Stimulated activated CD4-positive, alpha-beta T cell treated with anti-CD3 and anti-CD28 coated beads, Interleukin-1b, Interleukin-23, amount 100 ng/mL, for 1 hour (primary cell): ENCODE measurements around the gene PTPRK.

Experiments used
- DNase-seq, 2 donors: peaks; one replicate each; pipeline ENCODE4 v3.0.0-alpha.2; 2020; ENCODE audit warnings: low read depth in 2 of 2

Gene PTPRK

GRCh38 chr6:128284128-128284527 lies 236.3 kb downstream of the PTPRK start:
- no peak for DNase-seq

DNA sequence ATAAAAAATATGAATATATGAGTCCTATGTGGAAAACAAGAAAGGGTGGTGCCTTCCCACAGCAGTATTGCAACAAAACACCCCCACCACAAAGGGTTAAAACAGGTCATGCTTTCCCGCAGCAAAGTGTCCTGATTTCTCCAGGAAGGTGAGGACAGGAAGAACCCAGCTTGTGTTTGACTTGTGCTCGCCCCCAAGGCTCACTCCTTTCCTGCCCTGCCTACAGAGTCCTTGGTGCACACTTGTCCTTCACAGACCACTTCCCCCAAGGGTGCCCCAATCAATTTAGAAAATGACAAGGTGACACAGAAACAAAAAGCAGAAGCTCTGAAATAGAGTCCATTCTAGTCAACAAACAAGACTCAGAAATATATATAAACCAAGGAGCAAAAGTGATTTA lies 237.4 kb downstream of the PTPRK start:
- DNase-seq = no peak

DNA sequence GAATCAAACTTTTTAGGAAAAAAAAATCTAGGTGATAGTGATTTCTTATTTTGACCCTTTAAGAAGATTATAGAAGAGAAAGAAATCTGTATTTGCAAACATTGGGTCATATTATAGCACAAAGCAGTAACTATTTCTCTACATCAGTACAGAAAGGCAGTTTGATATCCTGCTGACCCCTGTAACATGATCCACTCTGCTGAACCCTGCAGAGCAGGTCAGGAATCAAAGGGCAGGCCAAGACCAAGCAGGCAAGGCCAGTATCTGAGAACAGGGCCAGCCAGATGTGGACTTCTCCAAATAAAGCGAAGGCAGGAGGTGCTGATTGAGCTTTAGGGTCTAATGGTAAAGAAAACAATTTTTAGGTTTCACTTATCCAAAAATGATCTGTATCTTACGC lies 239.4 kb downstream of the PTPRK start:
- DNase-seq = no peak

DNA sequence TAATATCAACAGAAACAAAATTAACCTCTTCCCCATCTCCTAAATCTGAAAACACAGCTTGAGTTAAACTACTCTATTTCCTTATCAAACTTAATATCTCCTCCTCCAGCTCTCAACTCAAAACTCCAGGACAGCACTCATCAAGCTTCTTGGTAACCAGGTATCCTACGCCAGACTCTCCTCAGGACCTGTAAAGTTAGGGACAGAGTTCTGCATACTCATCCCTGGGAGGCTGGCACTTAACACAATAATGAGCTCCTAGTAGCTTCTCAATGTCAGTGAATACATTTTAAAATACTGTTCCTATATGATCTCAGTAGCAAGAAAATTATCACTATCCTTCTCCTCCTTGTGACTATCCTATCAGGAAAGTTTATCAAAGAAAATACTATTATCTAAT lies 240.3 kb downstream of the PTPRK start:
- no peak for DNase-seq

DNA sequence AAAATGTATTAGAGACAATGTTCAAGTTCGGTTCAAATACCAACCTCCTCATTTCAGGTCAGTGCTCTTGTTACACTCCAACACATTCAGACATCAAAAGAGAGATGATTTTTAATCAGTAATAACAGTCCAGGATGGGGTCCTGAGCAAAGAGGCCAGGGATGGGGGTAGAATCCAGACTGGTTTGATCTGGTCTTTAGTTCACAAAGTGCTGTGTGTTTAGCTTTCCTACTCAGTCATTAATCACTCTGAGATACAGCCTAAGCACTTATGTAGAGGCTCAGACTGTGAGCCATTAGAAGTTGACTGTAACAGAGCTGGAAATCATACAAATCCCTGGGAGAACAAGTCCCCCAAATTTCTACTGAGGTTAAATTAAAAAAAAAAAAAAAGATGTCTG lies 241.6 kb downstream of the PTPRK start:
- no peak for DNase-seq

DNA sequence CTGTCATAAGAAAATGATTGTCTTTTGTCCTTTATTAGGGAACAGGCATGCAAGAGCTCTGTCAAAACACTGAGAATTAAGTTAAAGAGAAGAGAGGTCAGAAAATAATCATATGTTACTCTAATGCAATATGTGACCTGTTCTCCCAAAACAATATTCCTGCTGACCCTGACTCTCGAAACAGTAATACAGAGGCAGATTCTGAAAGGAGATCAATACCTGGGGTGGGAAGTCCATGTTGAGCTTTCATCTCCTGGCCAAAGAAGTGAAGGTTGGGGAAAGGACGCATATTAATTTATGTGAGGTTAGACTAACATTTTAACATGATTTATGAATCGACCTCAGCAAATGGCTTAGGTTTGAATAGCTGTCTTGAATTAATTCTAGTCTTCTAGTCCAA lies 243.0 kb downstream of the PTPRK start:
- DNase-seq = no peak

GRCh38 chr6:128276311-128276710 lies 244.1 kb downstream of the PTPRK start:
- DNase-seq = no peak

DNA sequence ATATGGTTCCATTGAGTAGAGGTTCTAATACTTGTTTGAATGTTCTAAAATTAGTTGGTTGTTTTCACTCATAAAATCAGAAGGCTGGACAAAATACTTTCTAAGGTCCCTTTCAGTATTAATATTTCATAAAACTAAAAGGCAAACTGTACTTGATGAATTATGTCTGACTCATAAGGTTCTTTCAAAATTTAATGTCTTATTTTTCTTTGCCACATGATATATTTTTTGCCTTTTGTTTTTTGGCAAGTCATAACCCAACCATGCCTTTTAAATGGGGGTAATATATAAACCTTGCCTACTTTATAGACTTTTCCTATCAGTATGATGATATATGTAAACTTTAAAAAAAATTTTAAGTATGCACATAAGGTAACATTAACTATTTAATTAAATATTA lies 244.7 kb downstream of the PTPRK start:
- no peak for DNase-seq

DNA sequence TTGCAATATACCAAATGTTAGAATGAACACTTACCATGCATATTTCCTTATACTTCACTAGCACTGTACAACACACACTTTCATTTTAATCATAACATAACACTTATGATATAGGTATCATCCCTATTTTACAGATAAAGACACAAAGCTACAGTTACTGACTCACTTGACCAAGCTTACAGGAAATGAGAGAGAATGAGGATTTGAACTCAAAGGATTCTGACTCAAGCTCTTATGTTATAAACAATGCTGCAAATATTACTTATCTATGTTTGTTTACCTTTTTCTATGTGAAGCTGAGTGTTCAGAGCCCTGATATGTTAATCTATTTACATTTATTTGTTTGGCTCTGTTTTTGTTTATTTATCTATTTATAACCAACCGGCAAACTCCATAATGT lies 245.4 kb downstream of the PTPRK start:
- no peak for DNase-seq

GRCh38 chr6:128271527-128271926 lies 248.9 kb downstream of the PTPRK start:
- no peak for DNase-seq

DNA sequence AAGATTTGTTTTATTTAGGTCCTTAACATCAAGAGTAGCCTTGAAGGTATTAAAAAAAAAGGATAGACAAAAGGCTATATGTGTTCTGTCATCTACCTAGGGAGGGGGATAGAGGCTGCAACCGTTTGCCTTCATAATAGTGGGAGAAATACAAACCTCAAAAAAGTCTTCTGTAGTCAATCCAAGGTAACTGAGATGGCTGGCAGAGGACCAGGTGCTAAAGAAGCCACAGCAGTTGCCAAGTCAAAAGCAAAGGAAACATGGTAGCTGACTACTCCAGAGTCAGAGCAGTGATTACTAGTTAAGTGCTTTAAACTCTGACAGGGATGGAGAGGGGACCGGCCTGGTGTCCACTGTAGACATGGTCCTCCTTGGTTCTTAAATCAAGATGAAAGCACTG lies 249.4 kb downstream of the PTPRK start:
- no peak for DNase-seq

GRCh38 chr6:128266946-128267345 lies 253.5 kb downstream of the PTPRK start:
- DNase-seq = no peak

DNA sequence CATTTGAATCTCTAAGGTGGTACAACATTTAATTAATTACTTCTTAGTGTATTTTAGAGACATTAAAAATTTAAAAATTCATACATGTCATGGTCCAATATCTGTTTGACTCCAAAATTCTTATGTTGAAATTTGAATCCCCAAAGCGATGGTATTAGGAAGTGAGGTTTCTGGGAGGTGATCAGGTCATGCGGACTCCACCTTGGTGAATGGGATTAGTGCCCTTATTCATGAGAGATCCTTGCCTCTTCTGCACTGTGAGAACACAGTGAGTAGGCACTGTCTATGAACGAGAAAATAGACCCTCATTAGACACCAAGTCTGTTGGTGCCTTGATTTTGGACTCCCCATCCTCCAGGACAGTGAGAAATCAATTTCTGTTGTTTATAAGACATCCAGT lies 254.7 kb downstream of the PTPRK start:
- no peak for DNase-seq

DNA sequence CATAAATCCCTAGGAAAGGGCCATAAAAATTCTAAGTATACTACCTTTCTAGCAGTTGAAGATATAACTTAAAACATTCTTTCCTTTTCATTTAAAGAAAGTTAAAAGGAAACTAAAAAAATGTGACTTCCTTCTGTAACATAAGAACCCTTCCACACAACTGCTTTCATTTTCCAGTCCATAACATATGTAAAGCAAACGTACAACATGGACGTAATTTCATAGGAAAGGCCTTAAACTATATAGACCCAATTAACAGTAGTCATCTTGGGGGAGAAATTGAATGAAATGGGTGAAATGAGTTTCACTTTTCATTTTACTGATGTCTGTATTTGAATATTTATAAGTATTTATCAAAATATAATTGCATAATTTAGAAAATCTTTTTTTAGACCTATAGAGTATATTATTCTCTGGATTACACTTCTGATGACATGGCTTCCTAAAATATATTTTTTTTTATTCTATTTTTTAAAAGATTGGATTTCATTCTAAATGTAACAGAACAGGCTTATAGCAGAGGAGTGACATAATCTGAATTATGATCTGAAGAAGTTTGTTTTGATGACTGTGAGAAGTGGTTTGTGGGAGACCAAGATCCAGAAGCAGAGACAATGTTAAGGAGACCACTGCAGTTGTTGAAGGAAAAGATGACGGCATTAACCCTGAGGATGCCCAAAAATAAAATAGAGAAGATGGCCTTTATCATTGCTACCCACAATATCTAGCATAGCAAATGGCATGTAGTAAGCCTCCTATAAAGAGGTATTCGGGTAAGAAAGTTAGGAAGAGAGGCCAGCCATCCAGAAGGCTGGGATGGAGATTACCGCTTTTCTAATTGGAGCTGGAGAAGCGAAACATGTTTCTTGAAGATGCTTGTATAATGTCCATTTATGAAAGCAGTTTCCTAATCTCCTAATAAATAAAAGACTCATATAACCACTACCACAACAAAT lies 260.4 kb downstream of the PTPRK start:
- DNase-seq = no peak

GRCh38 chr6:128259029-128259724 lies 261.2 kb downstream of the PTPRK start:
- no peak for DNase-seq

DNA sequence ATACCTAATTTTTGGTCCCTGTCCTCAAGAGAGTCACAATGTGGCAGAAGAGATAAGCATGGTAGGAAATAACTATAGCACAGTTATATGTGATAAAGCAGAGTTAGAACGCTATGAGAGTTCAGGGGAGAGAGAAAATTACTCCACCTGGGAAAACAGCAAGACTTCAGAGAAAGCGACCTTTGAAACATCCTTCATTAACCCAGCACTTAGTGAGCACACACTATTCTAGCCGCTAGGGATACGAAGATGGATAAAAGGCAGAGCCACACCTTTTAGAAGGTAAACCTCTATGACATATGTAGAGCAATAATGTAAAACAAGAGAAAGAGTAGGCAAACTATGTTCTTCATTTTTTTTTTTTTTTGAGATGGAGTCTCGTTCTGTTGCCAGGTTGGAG lies 264.3 kb downstream of the PTPRK start:
- DNase-seq = no peak

- DNase-seq = no peak
These were observed 267.8 kb downstream of the PTPRK start for GRCh38 chr6:128252341-128253176.

DNA sequence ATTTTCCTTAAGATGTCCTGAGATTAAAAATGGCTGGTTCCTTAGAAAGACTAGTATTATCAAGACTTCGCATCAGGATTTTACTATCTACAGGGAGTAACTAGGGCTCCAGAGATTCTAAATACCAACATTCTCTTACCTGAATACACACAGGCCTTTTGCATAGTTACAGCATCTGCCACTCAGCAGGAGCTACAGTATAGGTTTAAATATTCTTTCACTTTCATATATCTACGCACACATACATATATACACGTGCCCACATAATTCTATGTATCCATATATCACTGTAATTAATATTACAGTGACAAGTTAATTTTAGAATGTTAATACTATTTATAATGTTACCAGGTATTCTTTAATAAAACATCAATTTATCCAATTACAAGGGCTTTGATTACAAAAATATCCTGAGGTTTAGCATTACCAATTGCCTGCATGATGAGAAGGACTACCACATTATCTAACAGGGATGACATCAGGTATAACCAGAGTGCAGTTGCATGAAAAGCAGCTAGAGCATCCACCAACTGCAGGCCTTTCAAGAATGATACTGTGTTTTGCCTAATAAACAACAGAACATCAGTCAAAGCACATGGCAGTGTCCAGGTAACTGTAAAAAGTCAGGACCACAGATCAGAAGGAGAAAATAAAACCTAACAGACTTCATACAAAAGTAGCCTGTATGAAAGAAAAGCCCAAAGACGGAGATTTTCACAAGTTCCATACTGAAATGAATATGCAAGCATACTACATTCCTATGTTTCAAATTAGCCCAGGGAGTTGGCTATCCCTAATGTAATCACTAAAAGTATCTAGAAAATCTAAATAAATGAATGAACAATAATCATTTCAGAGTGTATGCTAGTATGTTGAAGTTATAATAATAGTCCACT lies 268.7 kb downstream of the PTPRK start:
- DNase-seq = no peak

- DNase-seq = no peak
These were observed 269.9 kb downstream of the PTPRK start for GRCh38 chr6:128250370-128251070.

DNA sequence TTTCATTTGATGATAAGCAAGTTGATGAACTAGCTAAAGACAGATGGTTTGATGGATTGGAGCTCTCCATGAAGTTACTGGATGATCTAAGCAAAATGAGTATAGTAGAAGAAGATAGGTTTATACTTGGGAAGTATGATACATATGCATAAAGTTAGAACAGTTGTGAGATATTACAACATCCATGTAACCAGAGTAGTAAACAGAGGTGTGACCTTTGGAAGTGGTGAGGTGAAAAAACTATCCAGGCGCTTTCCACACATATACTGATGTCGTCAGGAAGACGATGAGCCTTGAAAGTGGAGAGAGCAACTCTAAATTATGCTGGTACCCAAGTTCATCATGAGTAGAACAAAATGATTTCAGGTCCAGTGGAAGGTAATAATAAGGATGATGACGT lies 271.0 kb downstream of the PTPRK start:
- DNase-seq = no peak
